Lung microvascular endothelial cell (primary cell): ENCODE results near the gene RERE. TPM values are rescaled to one million over a fixed set of nuclear protein-coding genes. Genes with fewer than 3 reads are reported as not detected.
"Not testable (repeated sequence)": the region's sequence is repeated elsewhere in the genome, so short reads cannot be mapped to it uniquely, and the experiment has no call there.

Experiments
- DNase-seq, 2 donors: peaks; one replicate each; pipeline versions ENCODE4 v3.0.0 to v3.0.0-alpha.2; 2010; ENCODE audit warnings: low read depth in 2 of 2
- total RNA-seq: library from RNA; depleted of rRNA; stranded (reverse); fragments of >200 nt; gene quantifications from 2 replicates; pipeline ENCODE4 v1.2.1, GENCODE V29; 2014

RERE gene
- total RNA-seq, 1 donor from 2014 or later, result 86.5 TPM

GRCh38 chr1:8611634-8612515 lies 205.6 kb downstream of the RERE start:
- DNase-seq, result not testable (repeated sequence)

DNA sequence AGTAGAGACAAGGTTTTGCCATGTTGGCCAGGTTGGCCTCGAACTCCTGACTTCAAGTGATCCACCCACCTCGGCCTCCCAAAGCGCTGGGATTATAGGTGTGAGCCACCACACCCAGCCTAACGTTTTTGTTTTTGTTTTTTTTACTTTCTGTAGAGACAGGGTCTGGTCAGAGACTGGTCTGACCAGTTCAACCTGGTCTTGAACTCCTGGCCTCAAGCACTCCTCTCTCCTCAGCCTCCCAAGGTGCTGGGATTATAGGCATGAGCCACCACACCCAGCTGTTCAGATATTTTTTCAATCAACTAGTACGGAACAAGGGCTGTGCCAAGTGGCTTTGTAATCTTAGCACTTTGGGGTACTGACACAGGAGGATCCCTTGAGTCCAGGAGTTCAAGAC lies 209.5 kb downstream of the RERE start:
- no peak for DNase-seq

DNA sequence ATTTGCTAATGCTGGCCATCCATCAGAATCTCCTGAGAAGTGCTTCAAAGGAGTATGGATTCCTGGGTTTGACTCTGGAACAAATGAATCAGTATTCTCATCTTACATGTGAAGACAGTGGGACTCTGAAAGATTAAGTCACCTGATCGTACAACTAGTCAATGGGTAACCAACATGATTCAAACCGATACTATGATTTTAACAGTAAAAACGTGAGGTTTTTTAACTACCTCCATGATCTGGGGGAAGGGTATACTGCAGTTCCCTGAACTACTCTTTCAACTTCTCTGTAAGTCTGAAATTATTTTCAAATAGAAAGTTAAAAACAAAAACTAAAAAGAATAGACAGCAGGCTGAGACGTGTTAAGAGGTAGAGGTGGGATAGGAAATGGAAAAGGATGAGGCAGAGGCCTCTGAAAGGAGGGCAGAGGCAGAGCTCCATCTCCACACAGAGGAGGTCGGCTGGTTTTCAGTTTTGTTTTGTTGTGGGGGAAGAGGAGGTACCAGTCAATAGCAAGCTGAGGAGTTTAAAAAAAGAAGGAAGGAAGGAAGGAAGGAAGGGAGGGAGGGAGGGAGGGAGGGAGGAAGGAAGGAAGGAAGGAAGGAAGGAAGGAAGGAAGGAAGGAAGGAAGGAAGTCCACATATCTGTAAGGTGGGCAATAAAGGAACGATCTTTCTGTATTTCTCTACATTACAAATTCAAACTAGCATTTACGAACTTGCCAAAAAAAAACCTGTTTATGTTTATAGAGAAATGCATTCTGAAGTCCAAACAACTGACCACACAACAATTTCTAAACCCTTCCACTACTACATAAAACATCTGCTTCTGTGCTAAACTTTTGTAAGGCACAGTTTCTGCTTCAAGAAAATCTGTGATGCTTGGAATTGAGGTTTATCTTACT lies 213.1 kb downstream of the RERE start:
- DNase-seq, result no peak

- peak in 1 of 2 donors; percentile 64 for DNase-seq
These were observed 214.2 kb downstream of the RERE start for GRCh38 chr1:8603220-8603616.

DNA sequence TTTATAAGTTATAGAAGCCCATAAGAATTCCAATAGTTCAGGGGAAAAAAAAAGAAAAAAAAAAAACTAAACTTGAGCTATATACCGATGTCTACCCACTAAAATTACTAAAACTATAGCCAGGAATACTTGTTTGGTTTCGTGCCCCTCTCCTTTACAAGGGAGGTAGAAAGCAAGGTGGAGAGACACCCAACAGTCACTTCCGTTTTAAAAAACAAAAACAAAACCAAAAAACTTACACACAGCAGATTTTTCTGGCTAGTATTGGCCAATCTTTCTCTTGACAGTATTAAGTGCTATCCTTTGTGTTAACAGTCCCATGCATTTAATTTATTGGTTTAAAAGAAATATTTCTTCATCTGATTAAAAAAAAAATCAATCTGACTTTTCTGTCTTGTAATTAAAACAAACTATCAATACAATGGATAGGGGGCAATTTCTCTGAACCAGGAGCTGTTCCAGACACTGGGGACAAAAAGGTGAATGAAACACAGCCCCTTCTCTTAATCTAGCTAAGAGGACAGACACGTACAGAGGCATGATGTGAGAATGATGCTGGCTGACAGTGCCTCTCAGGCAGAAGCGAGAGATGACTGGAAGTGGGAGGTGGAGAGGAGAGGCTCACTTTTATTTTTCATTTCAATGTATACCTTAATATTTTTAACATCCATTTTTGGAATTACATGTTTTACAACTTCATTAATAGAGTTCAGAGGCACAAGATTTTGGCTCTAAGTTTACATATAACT lies 214.8 kb downstream of the RERE start:
- no peak for DNase-seq

DNA sequence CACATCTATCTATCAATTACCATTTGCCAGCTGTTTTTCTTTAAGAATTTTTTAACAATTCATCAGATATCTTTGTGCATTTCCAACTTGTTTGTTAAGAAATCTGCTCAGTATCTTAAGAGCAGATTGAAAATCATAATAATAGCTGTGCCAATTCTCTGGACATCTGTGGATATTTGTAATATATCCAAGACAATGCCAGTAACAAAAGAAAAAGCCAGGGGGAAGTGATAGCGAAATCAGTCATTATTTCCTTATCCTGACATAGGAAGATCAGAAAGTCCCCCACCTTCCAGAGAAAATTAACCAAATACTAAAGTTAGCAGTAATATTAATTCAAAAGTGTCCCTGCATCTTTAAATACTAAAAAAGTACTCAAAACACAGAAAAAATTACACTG lies 217.1 kb downstream of the RERE start:
- peak; percentile 21 to 78 for DNase-seq

DNA sequence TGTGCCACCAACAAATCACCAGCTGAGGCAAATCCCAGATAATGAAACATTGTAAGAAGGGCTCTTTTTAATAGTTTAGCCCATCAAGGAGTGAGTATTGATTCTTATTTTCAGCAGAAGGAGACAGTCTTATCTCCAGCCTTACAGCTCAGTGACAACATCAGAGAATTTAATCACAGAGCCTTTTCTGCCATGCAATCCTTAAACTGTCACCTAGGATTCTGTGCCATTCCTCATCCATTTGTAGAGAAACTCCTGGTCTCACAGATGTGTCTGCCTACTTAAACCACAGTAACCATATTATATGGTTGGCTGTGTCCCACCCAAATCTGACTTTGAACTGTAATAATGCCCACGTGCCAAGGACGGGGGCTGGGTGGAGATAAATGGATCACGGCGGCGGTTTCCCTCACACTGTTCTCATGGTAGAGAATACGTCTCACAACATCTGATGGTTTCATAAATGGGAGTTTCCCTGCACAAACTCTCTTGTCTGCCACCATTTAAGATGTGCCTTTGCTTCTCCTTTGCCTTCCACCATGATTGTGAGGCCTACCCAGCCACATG lies 217.7 kb downstream of the RERE start:
- no peak for DNase-seq

DNA sequence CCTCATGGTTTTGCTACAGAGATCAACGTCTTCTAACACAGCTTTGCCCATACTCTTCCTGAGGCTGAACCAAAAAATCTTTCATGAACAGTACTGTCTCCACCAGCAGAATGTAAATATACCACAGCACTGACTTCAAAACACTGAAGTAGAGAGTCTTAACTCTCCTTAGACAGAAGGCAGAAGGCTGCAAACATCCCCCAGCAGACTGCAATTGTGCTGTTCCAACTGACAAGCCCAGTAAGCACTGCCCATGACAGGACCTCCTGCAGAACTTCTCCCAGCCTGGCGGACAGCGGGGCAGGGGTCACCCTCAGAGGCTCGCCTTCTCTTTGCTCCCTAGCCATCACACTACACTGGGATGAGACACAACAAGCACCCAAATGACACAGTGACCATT lies 218.7 kb downstream of the RERE start:
- DNase-seq, result peak; percentile 14 to 20

DNA sequence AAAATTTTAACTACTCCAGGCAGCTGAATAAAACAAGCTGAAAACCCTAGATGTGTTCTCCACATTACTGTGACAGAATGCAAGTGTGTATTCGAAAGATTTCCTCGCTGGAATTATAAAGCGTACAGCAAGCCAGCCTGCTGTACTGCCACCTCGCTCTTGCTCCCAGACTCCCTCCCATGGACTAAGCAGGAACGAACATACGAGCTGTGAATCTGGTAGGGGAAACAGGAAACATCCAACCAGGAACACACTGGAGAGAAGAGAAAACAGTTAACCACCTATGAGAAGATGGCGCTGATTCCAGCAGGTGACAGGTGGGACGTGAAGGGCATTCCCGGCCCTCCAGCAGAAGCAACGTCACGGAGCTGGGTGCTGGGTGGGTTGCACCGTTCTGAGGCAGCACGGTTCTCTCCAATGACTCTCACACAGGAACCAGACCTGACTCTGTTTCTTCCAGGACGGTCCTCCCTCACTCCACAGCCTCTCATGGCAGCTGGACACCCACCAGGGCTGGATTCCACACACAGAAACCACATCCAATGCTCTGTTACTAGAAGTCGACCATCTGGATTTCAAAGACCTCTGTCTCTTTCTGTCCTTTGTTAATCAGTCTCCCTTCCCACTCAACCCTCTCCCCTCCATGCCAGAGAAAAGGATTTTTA lies 219.2 kb downstream of the RERE start:
- DNase-seq, result peak; percentile 80 to 88

DNA sequence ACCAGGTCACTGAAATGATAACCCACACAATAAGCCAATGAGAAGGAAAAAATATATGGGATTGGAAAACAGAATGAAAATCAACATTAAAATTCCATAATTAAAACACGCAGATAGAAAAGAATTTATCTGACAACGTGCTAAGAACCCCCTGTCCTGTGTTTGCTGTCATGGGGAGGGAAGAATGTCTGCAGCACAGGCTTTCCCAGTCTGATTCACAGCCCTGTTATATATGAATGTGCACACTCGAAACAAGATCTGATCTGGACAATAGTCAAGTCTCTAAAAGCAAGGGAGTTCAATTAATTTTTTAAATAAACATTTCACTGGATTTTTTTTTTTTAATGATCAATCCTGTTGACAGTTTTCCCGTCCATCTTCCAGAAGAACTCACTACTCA lies 220.0 kb downstream of the RERE start:
- DNase-seq, result peak in 1 of 2 donors; percentile 16

GRCh38 chr1:8595941-8596340 lies 221.5 kb downstream of the RERE start:
- no peak for DNase-seq

DNA sequence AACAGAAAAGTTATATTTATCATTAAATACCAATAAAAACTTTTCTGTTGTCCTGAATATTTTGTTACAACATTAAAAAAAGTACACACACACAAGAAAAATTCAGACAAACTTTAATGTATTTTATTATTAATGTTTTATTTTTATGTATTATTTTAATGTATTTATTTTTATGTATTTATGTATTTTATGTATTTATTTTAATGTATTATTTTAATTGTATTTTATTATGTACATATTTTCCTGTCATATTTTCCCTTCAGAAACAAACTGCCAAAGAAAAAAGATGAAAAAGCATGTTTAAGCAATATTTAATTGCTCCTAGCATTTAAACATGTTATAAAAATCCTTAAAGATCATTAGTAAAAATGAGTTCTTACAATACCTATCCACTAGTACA lies 222.1 kb downstream of the RERE start:
- DNase-seq, result no peak

GRCh38 chr1:8593292-8593691 lies 224.1 kb downstream of the RERE start:
- DNase-seq, result not testable (repeated sequence)

GRCh38 chr1:8591569-8591968 lies 225.9 kb downstream of the RERE start:
- DNase-seq, result no peak

DNA sequence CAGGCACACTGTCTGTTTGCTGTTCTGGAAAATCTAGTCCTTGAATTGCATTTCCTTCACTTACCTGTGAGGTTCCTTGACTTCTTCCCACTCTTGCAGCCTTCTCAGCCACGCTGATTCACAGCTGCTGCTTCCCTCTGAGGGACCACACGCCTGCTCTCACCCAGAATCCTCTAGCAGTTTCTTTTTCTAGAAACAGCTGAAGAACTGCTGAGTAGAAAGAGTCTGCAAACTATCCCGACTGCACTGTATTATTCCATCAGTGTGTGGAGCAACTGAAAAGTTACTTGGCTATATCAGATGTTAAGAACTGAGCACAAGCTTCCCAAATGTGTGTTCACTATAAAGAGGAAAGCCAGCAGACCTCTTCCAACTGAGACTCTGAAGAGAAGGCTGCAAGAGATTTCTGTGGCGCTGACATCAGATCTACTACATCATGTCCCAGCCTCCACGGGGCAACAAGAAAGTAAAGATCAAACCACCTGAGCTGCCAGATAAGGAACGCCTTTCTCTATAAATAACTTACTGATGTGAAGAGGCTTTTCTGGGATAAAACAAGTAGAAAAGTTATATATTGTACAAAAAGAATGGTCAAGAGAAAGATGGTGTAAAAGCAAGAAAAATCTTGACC lies 226.6 kb downstream of the RERE start:
- no peak for DNase-seq

- no peak for DNase-seq
These were observed 227.9 kb downstream of the RERE start for GRCh38 chr1:8589571-8589970.

DNA sequence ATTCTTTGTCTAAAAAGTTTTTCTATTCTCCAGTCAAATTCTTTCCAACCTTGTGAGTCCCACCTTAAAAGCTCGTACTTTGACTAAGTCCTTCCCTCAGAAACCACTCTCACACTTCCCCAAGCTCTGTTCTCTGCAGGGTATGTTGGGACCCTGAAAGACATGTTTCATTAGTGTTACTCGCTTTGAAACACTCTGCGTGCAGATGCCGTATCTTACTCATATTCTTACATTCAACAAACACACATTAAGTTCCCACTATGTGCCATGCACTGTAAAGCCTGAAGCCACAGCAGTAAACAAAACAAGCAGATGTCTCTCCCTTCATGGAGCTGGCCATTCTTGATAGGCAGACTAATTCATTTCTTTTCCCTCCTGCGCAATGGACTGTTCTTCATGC lies 229.7 kb downstream of the RERE start:
- DNase-seq, result no peak

DNA sequence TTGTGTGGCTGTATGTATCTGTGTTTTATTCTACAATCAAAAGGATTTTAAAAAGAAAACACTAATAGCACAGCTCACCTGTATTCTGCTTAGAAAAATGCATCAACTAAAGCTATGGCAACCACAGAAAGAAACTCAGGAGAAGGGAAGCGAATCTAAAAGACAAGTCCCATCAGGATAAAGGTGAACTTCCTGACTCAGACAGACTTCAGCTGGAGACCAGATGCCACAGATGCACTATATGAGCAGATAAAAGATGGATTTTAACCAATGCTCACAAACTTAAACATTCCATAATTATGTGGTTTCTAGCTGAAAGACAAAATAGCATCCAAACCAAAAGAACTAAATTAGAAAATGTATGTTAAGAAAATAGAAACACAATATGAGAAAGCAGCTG lies 231.0 kb downstream of the RERE start:
- no peak for DNase-seq

- DNase-seq, result no peak
These were observed 233.1 kb downstream of the RERE start for GRCh38 chr1:8584316-8584715.

GRCh38 chr1:8583031-8583430 lies 234.4 kb downstream of the RERE start:
- DNase-seq, result no peak
